ENCODE results near the gene CERS6. TPM values are rescaled to one million over a fixed set of nuclear protein-coding genes. Genes with fewer than 3 reads are reported as not detected.

The CERS6 gene
- total RNA-seq, 1 donor from 2014 or later, result 27.7 TPM

DNA sequence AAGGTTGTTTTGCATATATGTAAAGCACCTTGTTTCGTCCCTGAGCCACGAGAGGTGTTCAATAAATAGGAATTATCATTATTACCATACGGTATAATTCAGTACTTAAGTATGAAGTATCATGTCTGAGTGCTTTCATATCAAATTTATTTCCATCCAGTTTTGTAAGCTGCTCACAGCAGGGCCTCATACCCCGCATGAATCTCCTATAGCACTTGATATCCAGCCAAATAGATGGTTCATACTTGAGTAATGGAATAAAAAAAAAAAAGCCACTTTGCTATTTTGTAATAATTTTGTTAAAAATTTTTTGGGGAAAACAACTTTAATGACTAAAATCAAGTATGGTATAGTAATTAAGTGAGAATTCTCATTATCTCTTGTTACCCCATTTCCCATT, 185.6 kb downstream of the CERS6 start:
- TF ChIP-seq POLR2A (IDR thresholded peaks at IDR 0.05) (no peak), POLR2AphosphoS5 (IDR thresholded peaks at IDR 0.05; ENCODE audit: insufficient read depth in 1 of 2, low read depth in 1 of 2) (no peak)
- TF ChIP-seq, protein P1, sequence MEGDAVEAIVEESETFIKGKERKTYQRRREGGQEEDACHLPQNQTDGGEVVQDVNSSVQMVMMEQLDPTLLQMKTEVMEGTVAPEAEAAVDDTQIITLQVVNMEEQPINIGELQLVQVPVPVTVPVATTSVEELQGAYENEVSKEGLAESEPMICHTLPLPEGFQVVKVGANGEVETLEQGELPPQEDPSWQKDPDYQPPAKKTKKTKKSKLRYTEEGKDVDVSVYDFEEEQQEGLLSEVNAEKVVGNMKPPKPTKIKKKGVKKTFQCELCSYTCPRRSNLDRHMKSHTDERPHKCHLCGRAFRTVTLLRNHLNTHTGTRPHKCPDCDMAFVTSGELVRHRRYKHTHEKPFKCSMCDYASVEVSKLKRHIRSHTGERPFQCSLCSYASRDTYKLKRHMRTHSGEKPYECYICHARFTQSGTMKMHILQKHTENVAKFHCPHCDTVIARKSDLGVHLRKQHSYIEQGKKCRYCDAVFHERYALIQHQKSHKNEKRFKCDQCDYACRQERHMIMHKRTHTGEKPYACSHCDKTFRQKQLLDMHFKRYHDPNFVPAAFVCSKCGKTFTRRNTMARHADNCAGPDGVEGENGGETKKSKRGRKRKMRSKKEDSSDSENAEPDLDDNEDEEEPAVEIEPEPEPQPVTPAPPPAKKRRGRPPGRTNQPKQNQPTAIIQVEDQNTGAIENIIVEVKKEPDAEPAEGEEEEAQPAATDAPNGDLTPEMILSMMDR (IDR thresholded peaks at IDR 0.05), result no peak
- Histone ChIP-seq H3K4me3 (no peak overlapping the region), H3K27me3 (no peaks in the 10 kb centered on the region), H3K27ac (no peak overlapping the region), H3K4me1 (peaks cover 20% of the 10 kb centered on the region), H3K9me3 (no peaks in the 10 kb centered on the region), H3K36me3 (no peaks in the 10 kb centered on the region)
- intact Hi-C loops (cut with DNase I), result no loop called here
- no peak for DNase-seq (ENCODE audit: extremely low spot score in 2 of 2)

DNA sequence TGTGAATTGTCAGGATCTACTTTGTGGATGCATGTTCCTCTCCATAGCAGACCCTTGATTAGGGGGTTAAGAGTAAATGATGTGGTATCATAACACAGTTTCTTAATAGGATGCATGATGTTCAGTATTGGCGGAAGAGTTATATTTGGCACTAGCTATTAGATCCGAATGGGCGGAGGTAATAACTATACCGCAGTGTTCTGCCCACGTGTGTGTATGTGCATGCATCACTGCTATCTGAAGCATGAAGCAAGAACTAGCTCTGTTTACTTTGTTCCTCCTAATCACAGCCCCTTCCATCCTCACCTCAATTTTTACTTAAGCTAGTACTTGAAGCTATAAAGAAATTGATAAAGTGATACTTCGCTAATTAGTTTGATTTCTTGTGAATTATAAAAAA, 186.8 kb downstream of the CERS6 start:
- Histone ChIP-seq H3K27me3 (no peaks in the 10 kb centered on the region), H3K4me3 (no peak overlapping the region)
- intact Hi-C loops (cut with DNase I), result no loop called here

DNA sequence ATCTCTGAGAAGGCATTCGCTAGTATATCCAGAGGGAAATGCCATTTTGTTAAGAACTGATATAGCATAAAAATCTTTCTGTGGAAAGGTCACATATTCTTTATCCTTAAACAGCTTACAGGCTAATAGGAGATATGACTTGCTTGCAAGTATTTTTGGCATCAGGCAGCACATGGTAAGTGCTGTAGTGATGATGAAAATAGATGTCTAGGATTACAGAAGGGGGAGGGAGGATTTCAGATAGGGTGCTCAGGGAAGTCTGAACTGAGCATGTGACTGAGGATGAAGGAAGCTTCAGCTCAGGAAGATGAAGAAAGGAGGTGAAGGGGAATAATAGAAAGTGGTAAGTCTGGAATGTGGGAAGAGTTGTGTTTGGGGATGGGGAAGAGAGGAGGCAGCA, 187.9 kb downstream of the CERS6 start:
- Histone ChIP-seq H3K27me3 (no peaks in the 10 kb centered on the region), H3K9me3 (no peaks in the 10 kb centered on the region), H3K4me3 (no peak overlapping the region), H3K36me3 (no peaks in the 10 kb centered on the region), H3K4me1 (peaks cover 13% of the 10 kb centered on the region), H3K27ac (no peak overlapping the region)
- intact Hi-C loops (cut with DNase I), result no loop called here
- TF ChIP-seq POLR2AphosphoS5 (IDR thresholded peaks at IDR 0.05; ENCODE audit: insufficient read depth in 1 of 2, low read depth in 1 of 2) (no peak), POLR2A (IDR thresholded peaks at IDR 0.05) (no peak)
- TF ChIP-seq, protein P1 (IDR thresholded peaks at IDR 0.05), result no peak
- DNase-seq (ENCODE audit: extremely low spot score in 2 of 2), result no peak

More for the DNA sequence above, 186.8 kb downstream of the CERS6 start:
- DNase-seq (ENCODE audit: extremely low spot score in 2 of 2), result no peak
- peaks cover 20% of the 10 kb centered on the region for H3K4me1 ChIP-seq
- H3K9me3 ChIP-seq, result no peaks in the 10 kb centered on the region
- TF ChIP-seq POLR2AphosphoS5 (IDR thresholded peaks at IDR 0.05; ENCODE audit: insufficient read depth in 1 of 2, low read depth in 1 of 2) (no peak), POLR2A (IDR thresholded peaks at IDR 0.05) (no peak)
- TF ChIP-seq, protein P1 (IDR thresholded peaks at IDR 0.05), result no peak
- no peak overlapping the region for H3K27ac ChIP-seq
- H3K36me3 ChIP-seq, result no peaks in the 10 kb centered on the region

DNA sequence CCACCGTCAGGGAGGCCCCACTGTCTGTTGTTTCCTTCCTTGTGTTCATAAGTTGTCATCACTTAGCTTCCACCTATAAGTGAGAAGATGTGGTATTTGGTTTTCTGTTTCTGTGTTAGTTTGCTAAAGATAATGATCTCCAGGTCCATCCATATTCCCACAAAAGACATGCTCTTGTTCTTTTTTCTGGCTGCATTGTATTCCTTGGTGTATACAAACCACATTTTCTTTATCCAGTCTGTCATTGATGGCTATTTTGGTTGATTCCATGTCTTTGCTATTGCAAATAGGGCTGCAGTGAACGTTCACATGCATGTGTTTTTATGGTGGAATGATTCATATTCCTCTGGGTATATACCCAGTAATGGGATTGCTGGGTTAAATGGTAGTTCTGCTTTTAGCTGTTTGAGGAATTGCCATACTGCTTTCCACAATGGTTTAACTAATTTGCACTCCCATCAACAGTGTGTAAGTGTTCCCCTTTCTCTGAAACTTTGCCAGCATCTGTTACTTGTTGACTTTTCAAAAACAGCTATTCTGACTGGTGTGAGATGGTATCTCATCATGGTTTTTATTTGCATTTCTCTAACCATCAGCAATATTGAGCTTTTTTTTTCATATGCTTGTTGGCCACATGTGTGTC, 189.7 kb downstream of the CERS6 start:
- TF ChIP-seq POLR2A (IDR thresholded peaks at IDR 0.05) (no peak), POLR2AphosphoS5 (IDR thresholded peaks at IDR 0.05; ENCODE audit: insufficient read depth in 1 of 2, low read depth in 1 of 2) (no peak)
- TF ChIP-seq, protein P1 (IDR thresholded peaks at IDR 0.05), result no peak
- intact Hi-C loops (cut with DNase I), result no loop called here
- Histone ChIP-seq H3K4me3 (no peak overlapping the region), H3K27ac (no peak overlapping the region), H3K9me3 (no peaks in the 10 kb centered on the region), H3K36me3 (no peaks in the 10 kb centered on the region), H3K27me3 (no peaks in the 10 kb centered on the region), H3K4me1 (peaks cover 7% of the 10 kb centered on the region)
- no peak for DNase-seq (ENCODE audit: extremely low spot score in 2 of 2)

DNA sequence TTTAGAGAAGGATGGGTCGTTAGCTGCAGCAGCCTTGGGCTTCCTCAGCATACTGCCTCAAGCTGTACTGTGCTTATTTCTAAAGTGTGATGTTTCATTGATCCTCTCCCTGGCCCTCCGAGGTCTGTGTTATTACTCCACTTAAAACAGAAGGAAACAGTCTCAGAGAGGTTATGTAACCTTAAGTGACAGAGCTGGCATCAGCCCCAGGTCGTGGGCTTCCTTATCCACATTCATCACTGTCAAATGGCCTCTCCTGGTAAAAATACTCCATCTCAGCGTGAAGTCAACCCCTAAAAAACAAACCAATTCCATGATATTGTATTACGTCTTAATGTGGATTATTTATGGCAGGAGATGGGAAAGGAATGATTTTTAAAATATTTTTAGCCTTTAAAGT, 193.0 kb downstream of the CERS6 start:
- Histone ChIP-seq H3K27me3 (no peaks in the 10 kb centered on the region), H3K9me3 (no peaks in the 10 kb centered on the region), H3K4me1 (peaks cover 7% of the 10 kb centered on the region), H3K36me3 (no peaks in the 10 kb centered on the region), H3K4me3 (no peak overlapping the region), H3K27ac (no peak overlapping the region)
- no peak for DNase-seq (ENCODE audit: extremely low spot score in 2 of 2)
- intact Hi-C loops (cut with DNase I), result no loop called here
- TF ChIP-seq POLR2AphosphoS5 (IDR thresholded peaks at IDR 0.05; ENCODE audit: insufficient read depth in 1 of 2, low read depth in 1 of 2) (no peak), POLR2A (IDR thresholded peaks at IDR 0.05) (no peak)
- TF ChIP-seq, protein P1 (IDR thresholded peaks at IDR 0.05), result no peak
